PFSK-1 (cell line): Measurements from ENCODE around the gene MCOLN2.

Experiments
- POLR2AphosphoS5 ChIP-seq: IDR thresholded peaks from 2 replicates; pipeline ENCODE4 v1.6.1; 2012; ENCODE audit warnings: low read depth, mild to moderate bottlenecking, control low read depth, low read length, moderate library complexity
- REST ChIP-seq, 2 experiments: IDR thresholded peaks; 2 replicates each; pipeline versions ENCODE4 v1.6.1 to v1.8.0; 2011 to 2012; ENCODE audit warnings: low read depth in 2 of 2, low read length in 2 of 2, control low read depth in 1 of 2, inconsistent platforms in 1 of 2, mild to moderate bottlenecking in 1 of 2, moderate library complexity in 1 of 2; ENCODE audit not compliant: insufficient read depth in 1 of 2
- SIN3A ChIP-seq: IDR thresholded peaks from 2 replicates; pipeline ENCODE4 v1.6.1; 2012; ENCODE audit warnings: mild to moderate bottlenecking, low read length, moderate library complexity, borderline replicate concordance; ENCODE audit not compliant: insufficient read depth

- TF ChIP-seq POLR2AphosphoS5 (no peak), SIN3A (no peak), REST (IDR thresholded peaks at IDR 0.05; ENCODE audit: insufficient read depth in 1 of 2, low read depth in 2 of 2, low read length in 2 of 2) (no peak)
These were observed 25.8 kb upstream of the MCOLN2 start for GRCh38 chr1:85022700-85023099.
